MM.1S (cell line): ENCODE data around the gene KLC1.

Source experiments
- CTCF ChIP-seq: fragments of 300-600 bp; sonication (generic); IDR thresholded peaks from 2 replicates; pipeline ENCODE4 v1.5.1; 2016; ENCODE audit warnings: antibody characterized with exemption, low read length, mixed read lengths
- EZH2 ChIP-seq: fragments of 300-600 bp; sonication (generic); optimal IDR thresholded peaks from 2 replicates; pipeline ENCODE3; 2017; ENCODE audit warnings: low read depth, mild to moderate bottlenecking, antibody characterized with exemption, low read length, mixed read lengths

- TF ChIP-seq CTCF (no peak), EZH2 (no peak)
Measured at GRCh38 chr14:103653805-103654204, 24.8 kb downstream of the KLC1 start.
